H1 (cell line): ENCODE data around the gene SOAT2. TPM values are rescaled to one million over a fixed set of nuclear protein-coding genes. Genes with fewer than 3 reads are reported as not detected.

Experiments
- CTCF ChIA-PET: fragments of 300-600 bp; sonication (Branson Sonifier 250); formaldehyde crosslinking; loops from one replicate; lab custom pipeline; 2021; ENCODE audit not compliant: partially characterized antibody; lab: Charles Lee
- POLR2A ChIA-PET: fragments of 300-600 bp; sonication (Branson Sonifier 250); formaldehyde crosslinking; loops from one replicate; lab custom pipeline; 2021; ENCODE audit warnings: inconsistent platforms; ENCODE audit not compliant: partially characterized antibody; lab: Charles Lee
- DNase-seq, 2 experiments: peaks; one replicate each; pipeline versions ENCODE4 v3.0.0 to v3.0.0-alpha.2; 2010 to 2022; ENCODE audit warnings: low spot score in 2 of 2, low read depth in 1 of 2, mixed read lengths in 1 of 2
- FAIRE-seq: peaks from 2 replicates; lab custom pipeline; 2011; peaks lifted over from hg19 to GRCh38; lab: Jason Lieb, UNC
- H2AFZ ChIP-seq: 2 replicates; pipeline ENCODE4 v1.8.1; 2012; ENCODE audit warnings: low read length, inconsistent platforms
- H2AK5ac ChIP-seq: 2 replicates; pipeline ENCODE4 v1.6.1; 2013; ENCODE audit warnings: low read depth, low read length
- H2BK120ac ChIP-seq: replicated peaks from 2 replicates; pipeline ENCODE3; 2013; ENCODE audit warnings: low read depth, low read length, inconsistent platforms
- H2BK12ac ChIP-seq: 2 replicates; pipeline ENCODE4 v1.6.1; 2013; ENCODE audit warnings: low read depth, low read length
- H2BK15ac ChIP-seq: 2 replicates; pipeline ENCODE4 v1.6.1; 2013; ENCODE audit warnings: low read length
- H2BK20ac ChIP-seq: 2 replicates; pipeline ENCODE4 v1.6.1; 2013; ENCODE audit warnings: low read length
- H2BK5ac ChIP-seq: 2 replicates; pipeline ENCODE4 v1.6.1; 2013; ENCODE audit warnings: low read depth, low read length
- H3K14ac ChIP-seq: 2 replicates; pipeline ENCODE4 v1.6.1; 2013; ENCODE audit warnings: inconsistent platforms; ENCODE audit not compliant: insufficient read length
- H3K18ac ChIP-seq: 2 replicates; pipeline ENCODE4 v1.6.1; 2013; ENCODE audit warnings: low read length; ENCODE audit errors: extremely low read depth
- H3K23ac ChIP-seq: 2 replicates; pipeline ENCODE4 v1.6.1; 2013; ENCODE audit warnings: inconsistent platforms; ENCODE audit not compliant: insufficient read length
- H3K23me2 ChIP-seq: 2 replicates; pipeline ENCODE4 v1.6.1; 2013; ENCODE audit warnings: low read depth, low read length
- H3K27ac ChIP-seq: 2 replicates; pipeline ENCODE4 v1.6.1; 2011; ENCODE audit warnings: low read depth, low read length, inconsistent platforms
- H3K27me3 ChIP-seq, 4 experiments: replicated peaks in 1 of 4; 1 replicate in 1 of 4; 2 replicates in 3 of 4; pipeline versions ENCODE4 v1.6.1 to v1.8.1; 2011 to 2013; ENCODE audit warnings: low read length in 3 of 4, mild to moderate bottlenecking in 3 of 4, inconsistent platforms in 2 of 4, mixed read lengths in 2 of 4, moderate library complexity in 1 of 4; ENCODE audit not compliant: control insufficient read depth in 3 of 4, insufficient read depth in 3 of 4; ENCODE audit errors: extremely low read depth in 1 of 4
- H3K36me3 ChIP-seq, 4 experiments: 2 replicates each; pipeline versions ENCODE4 v1.6.1 to v1.8.1; 2011 to 2013; ENCODE audit warnings: mild to moderate bottlenecking in 4 of 4, low read length in 3 of 4, moderate library complexity in 2 of 4, control low read depth in 1 of 4, inconsistent platforms in 1 of 4; ENCODE audit not compliant: insufficient read depth in 4 of 4, control insufficient read depth in 2 of 4
- H3K4ac ChIP-seq: replicated peaks from 2 replicates; pipeline ENCODE3; 2013; ENCODE audit warnings: low read length, low read depth, mixed read lengths, inconsistent platforms; ENCODE audit not compliant: insufficient read length
- H3K4me1 ChIP-seq, 4 experiments: replicated peaks in 1 of 4; 1 replicate in 1 of 4; 2 replicates in 3 of 4; pipeline versions ENCODE4 v1.6.1 to v1.8.1; 2011 to 2013; ENCODE audit warnings: low read length in 3 of 4, inconsistent platforms in 2 of 4, mixed read lengths in 1 of 4; ENCODE audit not compliant: insufficient read depth in 4 of 4, control insufficient read depth in 3 of 4
- H3K4me2 ChIP-seq, 2 experiments: 2 replicates each; pipeline versions ENCODE4 v1.6.1 to v1.8.1; 2011 to 2013; ENCODE audit warnings: low read depth in 2 of 2, low read length in 2 of 2, control low read depth in 1 of 2, inconsistent platforms in 1 of 2, mild to moderate bottlenecking in 1 of 2; ENCODE audit not compliant: insufficient read depth in 1 of 2
- H3K4me3 ChIP-seq, 4 experiments: fragments of 200-600, 300-600 bp in 1 of 4; sonication (generic), shearing (Covaris generic), sonication (Bioruptor Twin) in 1 of 4; 2 replicates each; pipeline versions ENCODE4 v1.5.1 to v1.8.1; 2011 to 2016; ENCODE audit warnings: low read length in 4 of 4, low read depth in 3 of 4, control low read depth in 2 of 4, inconsistent platforms in 2 of 4, mild to moderate bottlenecking in 2 of 4, mixed read lengths in 1 of 4, moderate library complexity in 1 of 4; ENCODE audit not compliant: insufficient read depth in 2 of 4; ENCODE audit errors: extremely low read depth in 1 of 4
- H3K56ac ChIP-seq: replicated peaks from 2 replicates; pipeline ENCODE3; 2013; ENCODE audit warnings: low read depth, mild to moderate bottlenecking, mixed read lengths, low read length, inconsistent platforms; ENCODE audit not compliant: insufficient read length
- H3K79me1 ChIP-seq: 2 replicates; pipeline ENCODE4 v1.6.1; 2013; ENCODE audit warnings: low read depth, low read length, control low read depth
- H3K79me2 ChIP-seq, 2 experiments: 2 replicates each; pipeline versions ENCODE4 v1.6.1 to v1.8.1; 2012 to 2013; ENCODE audit warnings: low read length in 2 of 2, mild to moderate bottlenecking in 2 of 2, inconsistent platforms in 1 of 2; ENCODE audit not compliant: insufficient read depth in 2 of 2, control insufficient read depth in 1 of 2
- H3K9ac ChIP-seq, 4 experiments: replicated peaks in 1 of 4; 1 replicate in 1 of 4; 2 replicates in 3 of 4; pipeline versions ENCODE4 v1.6.1 to v1.8.1; 2011 to 2013; ENCODE audit warnings: low read depth in 3 of 4, low read length in 3 of 4, control low read depth in 2 of 4, mild to moderate bottlenecking in 2 of 4, moderate library complexity in 2 of 4, inconsistent platforms in 1 of 4; ENCODE audit errors: extremely low read depth in 1 of 4
- H3K9me3 ChIP-seq, 2 experiments: 2 replicates each; pipeline versions ENCODE4 v1.6.1 to v1.8.1; 2012 to 2013; ENCODE audit warnings: mild to moderate bottlenecking in 2 of 2, moderate library complexity in 2 of 2, control low read depth in 1 of 2, inconsistent platforms in 1 of 2, low read depth in 1 of 2, low read length in 1 of 2, mixed read lengths in 1 of 2; ENCODE audit not compliant: insufficient read depth in 2 of 2
- H4K20me1 ChIP-seq, 2 experiments: replicated peaks in 1 of 2; 2 replicates each; pipeline versions ENCODE3 to v1.8.1; 2011 to 2013; ENCODE audit warnings: inconsistent platforms in 2 of 2, low read length in 2 of 2, mild to moderate bottlenecking in 1 of 2; ENCODE audit not compliant: insufficient read depth in 2 of 2, control insufficient read depth in 1 of 2
- H4K5ac ChIP-seq: 2 replicates; pipeline ENCODE4 v1.6.1; 2013; ENCODE audit warnings: low read length, low read depth, mixed read lengths, inconsistent platforms; ENCODE audit not compliant: insufficient read length
- H4K8ac ChIP-seq: 2 replicates; pipeline ENCODE4 v1.8.0; 2013; ENCODE audit warnings: mild to moderate bottlenecking, moderate library complexity, low read length, inconsistent platforms; ENCODE audit not compliant: insufficient read depth; ENCODE audit errors: extremely low read depth
- H4K91ac ChIP-seq: replicated peaks from 2 replicates; pipeline ENCODE3; 2013; ENCODE audit warnings: low read length, mixed read lengths, inconsistent platforms; ENCODE audit not compliant: insufficient read length
- ASH2L ChIP-seq: fragments of 200-600, 300-600 bp; sonication (generic); IDR thresholded peaks from one replicate; pipeline ENCODE4 v1.7.1; 2017; ENCODE audit warnings: low read length
- CHD2 ChIP-seq: IDR thresholded peaks from 2 replicates; pipeline ENCODE4 v1.6.1; 2012; ENCODE audit warnings: low read length, improper control_type of control experiment
- JUND ChIP-seq: IDR thresholded peaks from 2 replicates; pipeline ENCODE4 v1.6.1; 2011; ENCODE audit warnings: mild to moderate bottlenecking, improper control_type of control experiment, low read length
- KDM4A ChIP-seq: IDR thresholded peaks from one replicate; pipeline ENCODE4 v1.7.1; 2012; ENCODE audit warnings: low read depth, mild to moderate bottlenecking, moderate library complexity, low read length, inconsistent platforms; ENCODE audit not compliant: severe bottlenecking
- MAX ChIP-seq: IDR thresholded peaks from 2 replicates; pipeline ENCODE4 v1.6.1; 2012; ENCODE audit warnings: inconsistent platforms
- PHF8 ChIP-seq: fragments of 200-600 bp; sonication (generic); conservative IDR thresholded peaks from 2 replicates; pipeline ENCODE4 v1.7.1; 2012; ENCODE audit warnings: low read depth, mild to moderate bottlenecking, inconsistent platforms, low read length, moderate library complexity
- RFX5 ChIP-seq: IDR thresholded peaks from 2 replicates; pipeline ENCODE4 v1.6.1; 2011; ENCODE audit warnings: low read depth, low read length, improper control_type of control experiment, borderline replicate concordance
- SAP30 ChIP-seq: fragments of 300-600 bp; sonication (generic); IDR thresholded peaks from 2 replicates; pipeline ENCODE4 v1.7.1; 2012; ENCODE audit warnings: low read length, moderate library complexity, mild to moderate bottlenecking, inconsistent platforms; ENCODE audit not compliant: insufficient read depth, insufficient replicate concordance
- SIN3A ChIP-seq, 2 experiments: IDR thresholded peaks in 1 of 2; conservative IDR thresholded peaks in 1 of 2; 2 replicates each; pipeline ENCODE4 v1.6.1; 2011 to 2012; ENCODE audit warnings: low read length in 2 of 2, improper control_type of control experiment in 1 of 2, low read depth in 1 of 2, mild to moderate bottlenecking in 1 of 2
- TBP ChIP-seq: IDR thresholded peaks from 2 replicates; pipeline ENCODE4 v1.6.1; 2011; ENCODE audit warnings: low read depth, low read length, improper control_type of control experiment
- WGBS, 2 experiments: shearing (Covaris generic) in 1 of 2; methylation state at CpG; one replicate each; pipeline versions ENCODE4 v1.1.6 to v1.1.7; 2013 to 2015; ENCODE audit warnings: low lambda C conversion rate in 2 of 2, mixed read lengths in 2 of 2, inconsistent platforms in 1 of 2, low coverage in 1 of 2, missing lambda C conversion rate in 1 of 2; ENCODE audit not compliant: insufficient replicate concordance in 2 of 2, insufficient coverage in 1 of 2, insufficient read length in 1 of 2; ENCODE audit errors: extremely low coverage in 1 of 2, missing lambda C conversion rate in 1 of 2; 5-methylcytosine and 5-hydroxymethylcytosine counted together
- polyA plus RNA-seq, 7 experiments: library from polyadenylated mRNA; depleted of rRNA in 3 of 7; stranded (reverse) in 5 of 7; unstranded in 2 of 7; fragments of >200 nt in 5 of 7; fragments of 200-250 nt in 2 of 7; gene quantifications; 1 replicate in 5 of 7; 2 replicates in 1 of 7; 4 replicates in 1 of 7; pipeline versions ENCODE4 v1.2.1 to v1.2.3, GENCODE V29; 2011 to 2013; ENCODE audit warnings: missing spikeins in 2 of 7, mixed read lengths in 2 of 7
- total RNA-seq: library from RNA; stranded (reverse); fragmentation: NEBNext Ultra II Directional; extraction: Animal tissue kit (Norgen Biotek cat#: 25700); gene quantifications from 2 replicates; pipeline ENCODE4 v1.2.1, GENCODE V29; 2021

SOAT2 gene
- total and polyA plus RNA-seq, 2 of the 8 experiments (the other 6 are each of a cell fraction or from before 2014, with no cell fraction given): 0.08 TPM; not detected in 1

- Histone ChIP-seq H2AFZ (peak overlapping the region; percentile 43), H3K56ac (peak overlapping the region; percentile 82), H3K4ac (no peak overlapping the region), H4K8ac (peak overlapping the region; percentile 90), H3K14ac (no peak overlapping the region), H3K23me2 (peaks cover 10% of the 10 kb centered on the region; the same call in 1 of the 2 replicates), H3K4me3 (peak overlapping the region; percentile 44 to 69 (median 50)), H2AK5ac (no peak overlapping the region), H2BK20ac (no peak overlapping the region), H3K4me2 (peak overlapping the region; percentile 86 to 89), H4K91ac (peak overlapping the region; percentile 64), H4K20me1 (no peaks in the 10 kb centered on the region), H3K79me1 (no peaks in the 10 kb centered on the region), H3K9me3 (no peaks in the 10 kb centered on the region), H3K9ac (peak overlapping the region; percentile 1 to 57 (median 32); a peak in 5 of 7 replicates), H3K27ac (peak overlapping the region; percentile 62; the same call in 1 of the 2 replicates), H3K18ac (peak overlapping the region; percentile 56; the same call in 1 of the 2 replicates), H2BK15ac (no peak overlapping the region), H3K27me3 (peaks cover 0 to 6% (median 4%) of the 10 kb centered on the region in 4 experiments; a peak in 4 of 7 replicates), H3K36me3 (peaks cover 0 to 4% (median 2%) of the 10 kb centered on the region in 4 experiments; a peak in 2 of 8 replicates), H2BK12ac (no peak overlapping the region), H4K5ac (peak overlapping the region; percentile 67), H3K23ac (no peak overlapping the region), H3K79me2 (no peaks in the 10 kb centered on the region), H3K4me1 (peaks cover 0 to 3% (median 2%) of the 10 kb centered on the region in 4 experiments; a peak in 3 of 7 replicates), H2BK5ac (peak overlapping the region; percentile 2; the same call in 1 of the 2 replicates), H2BK120ac (no peak overlapping the region)
- DNase-seq (no peak), FAIRE-seq (no peak)
- WGBS, 2 experiments: 36% methylated on average over 17 of the region's 25 CpGs; no CpG with 5 or more reads in 1 of the 2 experiments
- peak; percentile 37 for TF ChIP-seq PHF8
- TF ChIP-seq JUND: no peak
- peak; percentile 71 for TF ChIP-seq MAX
- TF ChIP-seq SIN3A (conservative IDR thresholded peaks at IDR 0.05 in 1 of 2, IDR thresholded peaks at IDR 0.05 in 1 of 2; ENCODE audit: low read depth in 1 of 2, low read length in 2 of 2): peak in 1 of 2 experiments; percentile 11; a peak in 1 of 4 replicates
- TF ChIP-seq SAP30: peak; percentile 29
- peak; percentile 18 for TF ChIP-seq KDM4A
- TF ChIP-seq ASH2L: peak; percentile 5
- no peak for TF ChIP-seq RFX5
- no peak for TF ChIP-seq CHD2
- 0 out of 2 replicates have a peak, but pooled peaks have one; percentile 38 for TF ChIP-seq TBP
- POLR2A ChIA-PET: interaction anchor here (0.5 to 3.9 kb wide), 13 partner anchors 9 to 1453 kb away, joined by 3 to 21 read pairs (median 4); partner anchors contain the start of genes EIF4B and IGFBP6
- CTCF ChIA-PET: interaction anchor here (0.8 to 22.4 kb wide), 5 partner anchors 13 to 119 kb away, joined by 3 to 531 read pairs (median 7); partner anchors contain the start of genes IGFBP6 and SOAT2
Measured at GRCh38 chr12:53078425-53079225, 24.7 kb upstream of the SOAT2 start.
